Astrocyte of the spinal cord (primary cell): ENCODE data around the gene TH.

Experiments used
- DNase-seq: peaks from one replicate; pipeline ENCODE4 v3.0.0; 2011; ENCODE audit warnings: low read depth, low spot score
- H3K4me3 ChIP-seq: 2 replicates; pipeline ENCODE4 v1.5.1; 2011; ENCODE audit warnings: low read depth, mild to moderate bottlenecking, low read length, moderate library complexity
- CTCF ChIP-seq: IDR thresholded peaks from 2 replicates; pipeline ENCODE4 v1.5.1; 2012; ENCODE audit warnings: low read depth, mild to moderate bottlenecking, low read length, inconsistent platforms
- in situ Hi-C: cut with HindIII; loops from 2 replicates; pipeline ENCODE4 v1.10.0; 2017; ENCODE audit warnings: low sequenced_read_pairs

Gene TH

DNA sequence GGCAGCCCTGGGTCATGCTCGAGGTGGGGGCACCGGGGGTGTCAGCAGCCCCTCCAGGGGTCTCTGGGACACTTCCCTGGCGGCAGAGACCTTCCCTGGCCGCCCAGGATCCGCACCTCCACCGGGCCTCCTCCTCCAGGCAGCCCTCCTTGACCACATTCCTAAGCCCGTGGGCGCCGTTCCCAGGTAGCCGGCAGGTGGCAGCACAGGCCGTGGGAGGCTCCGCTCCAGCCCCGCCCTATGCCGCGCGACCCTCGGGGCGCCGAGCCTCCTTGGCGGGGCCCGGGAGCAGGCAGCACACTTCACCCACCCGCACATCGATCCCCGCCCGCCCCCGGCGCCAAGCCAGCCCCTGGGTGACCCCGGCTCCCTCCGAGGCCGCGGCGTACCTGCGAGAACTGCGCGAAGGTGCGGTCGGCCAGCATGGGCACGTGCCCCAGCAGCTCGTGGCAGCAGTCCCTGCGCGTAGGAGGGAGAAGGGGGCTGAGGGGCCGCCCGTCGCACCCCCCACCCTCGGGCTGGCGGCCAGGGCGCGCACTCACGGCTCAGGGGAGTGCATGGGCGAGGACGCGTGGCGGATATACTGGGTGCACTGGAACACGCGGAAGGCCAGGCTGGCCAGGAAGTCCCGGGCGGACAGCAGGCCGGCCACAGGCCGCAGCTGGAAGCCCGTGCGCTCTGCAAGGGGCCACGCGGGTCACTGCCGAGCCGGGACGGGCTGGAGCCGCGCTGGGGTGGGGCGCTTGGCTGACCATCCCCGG lies 5.3 kb downstream of the TH start:
- in situ Hi-C loops = no loop called here
- DNase-seq = no peak
- H3K4me3 ChIP-seq = no peak overlapping the region
- peak; percentile 54 for TF ChIP-seq CTCF

DNA sequence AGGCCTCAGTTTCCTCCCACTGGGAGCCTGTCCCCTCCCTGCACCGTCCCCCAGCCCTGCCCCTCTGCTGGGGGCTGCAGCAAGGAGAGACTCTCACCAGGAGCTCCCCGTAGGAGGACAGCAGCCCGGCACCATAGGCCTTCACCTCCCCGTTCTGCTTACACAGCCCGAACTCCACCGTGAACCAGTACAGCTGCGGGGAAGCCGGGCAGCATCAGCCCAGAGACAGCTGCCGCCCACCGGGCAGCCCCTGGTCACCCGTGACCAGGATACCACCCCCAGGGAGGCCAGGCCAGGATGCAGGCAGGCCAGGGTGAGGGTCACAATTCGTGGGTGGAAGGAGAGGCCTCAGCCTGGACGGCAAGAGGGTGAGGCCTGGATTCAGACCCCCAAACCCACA lies 6.0 kb downstream of the TH start:
- in situ Hi-C loops = no loop called here
- no peak for TF ChIP-seq CTCF
- no peak for DNase-seq
- H3K4me3 ChIP-seq = no peak overlapping the region

DNA sequence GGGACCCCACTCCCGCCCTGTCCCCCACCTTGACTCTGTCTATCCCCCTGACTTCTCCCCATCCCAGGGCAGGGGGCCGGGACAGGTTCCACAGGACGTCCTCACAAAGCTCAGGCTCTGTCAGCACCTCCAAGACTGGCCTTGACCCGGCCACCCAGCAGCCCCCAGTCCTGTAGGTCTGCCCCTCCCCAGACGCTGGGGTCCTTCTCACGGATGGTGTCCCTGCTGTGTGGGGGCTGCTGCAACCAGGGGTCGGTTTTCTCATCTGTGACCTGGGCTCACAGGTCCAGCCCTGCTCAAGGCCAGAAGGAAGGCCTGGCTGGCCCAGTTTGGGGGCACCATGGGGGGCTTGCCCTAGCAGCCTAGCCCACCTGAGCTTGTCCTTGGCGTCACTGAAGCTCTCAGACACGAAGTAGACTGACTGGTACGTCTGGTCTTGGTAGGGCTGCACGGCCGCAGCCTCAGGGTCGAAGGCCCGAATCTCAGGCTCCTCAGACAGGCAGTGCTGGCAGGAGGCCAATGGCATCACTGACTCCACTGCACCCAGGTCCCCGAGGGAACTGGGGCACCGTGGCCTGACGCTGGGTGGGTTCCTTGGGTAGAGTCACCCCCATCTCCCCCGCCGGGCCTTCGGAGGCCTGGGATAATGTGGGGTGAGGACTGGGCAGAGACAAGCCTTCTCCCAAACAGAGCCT lies 6.6 kb downstream of the TH start:
- no peak for TF ChIP-seq CTCF
- DNase-seq = no peak
- in situ Hi-C loops = no loop called here
- H3K4me3 ChIP-seq = no peak overlapping the region

- DNase-seq = no peak
- H3K4me3 ChIP-seq = no peak overlapping the region
- in situ Hi-C loops = no loop called here
- TF ChIP-seq CTCF = no peak
Measured at GRCh38 chr11:2164081-2164480, 7.5 kb downstream of the TH start.

DNA sequence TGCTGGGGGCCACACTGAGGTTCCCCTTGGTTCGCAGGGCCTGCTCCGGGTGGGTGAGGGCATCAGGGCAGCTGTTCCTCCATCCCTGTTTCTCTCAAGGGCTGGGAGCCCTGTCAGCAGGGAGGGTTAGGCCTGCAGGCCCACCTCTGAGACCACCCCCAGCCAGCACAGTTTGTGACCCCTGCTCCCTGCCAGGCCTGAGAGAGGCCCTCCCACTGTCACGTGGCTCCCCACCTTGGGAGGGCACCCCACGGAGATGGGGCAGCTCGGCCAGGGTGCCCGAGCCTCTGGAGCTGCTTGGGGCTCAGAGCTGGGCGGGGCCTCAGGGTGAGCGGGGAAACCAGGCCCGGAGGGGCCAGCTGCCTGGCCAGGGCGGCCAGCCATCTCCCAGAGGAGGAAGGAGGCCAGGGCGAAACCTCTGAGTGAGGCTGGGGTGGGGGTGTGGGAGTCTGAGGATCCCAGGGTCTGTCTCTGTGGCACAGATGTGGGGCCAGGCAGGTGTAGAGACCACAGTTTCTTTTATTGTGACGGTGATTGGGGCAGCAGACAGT lies 8.1 kb downstream of the TH start:
- DNase-seq = no peak
- TF ChIP-seq CTCF = no peak
- no peak overlapping the region for H3K4me3 ChIP-seq
- in situ Hi-C loops = no loop called here

DNA sequence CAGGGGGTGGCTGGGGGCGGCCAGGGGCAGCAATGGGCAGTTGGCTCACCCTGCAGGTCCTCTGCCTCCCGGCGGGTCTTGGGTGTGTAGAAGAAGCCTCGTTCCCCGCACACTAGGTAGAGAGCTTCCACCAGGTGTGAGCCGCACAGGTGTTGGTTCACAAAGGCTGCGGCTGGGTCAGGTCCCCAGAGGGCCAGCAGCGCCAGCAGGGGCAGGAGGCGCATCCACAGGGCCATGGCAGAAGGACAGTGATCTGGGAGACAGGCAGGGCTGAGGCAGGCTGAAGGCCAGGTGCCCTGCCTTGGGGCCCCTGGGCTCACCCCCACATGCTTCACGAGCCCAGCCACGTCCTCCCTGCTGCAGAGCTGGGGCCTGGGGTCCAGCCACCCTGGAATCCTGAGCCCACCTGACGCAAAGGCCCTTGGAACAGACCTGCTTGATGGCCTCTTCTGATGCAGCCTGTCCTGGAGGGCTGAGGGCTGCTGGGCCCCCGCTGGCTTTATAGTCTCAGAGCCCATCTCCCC lies 10.8 kb downstream of the TH start, which contains the start of gene INS:
INS (minus strand) TSS at position 474 of the 524 bp plus-strand sequence; CDS start at position 236, 238 bp downstream.
- in situ Hi-C loops = no loop called here
- no peak within 1 kb of the TSS for H3K4me3 ChIP-seq
- DNase-seq = no peak
- no peak for TF ChIP-seq CTCF
